KMS-11 (cell line): ENCODE measurements around the gene LY6G6F.

Experiments used
- H2AFZ ChIP-seq: fragments of 200-600 bp; sonication (generic); 2 replicates; pipeline ENCODE4 v1.6.1; 2016; ENCODE audit warnings: antibody characterized with exemption, mixed run types, low read depth
- H3K27ac ChIP-seq: fragments of 200-600 bp; sonication (generic); 2 replicates; pipeline ENCODE4 v1.6.1; 2016; ENCODE audit warnings: mild to moderate bottlenecking, mixed run types
- H3K27me3 ChIP-seq: fragments of 200-600 bp; sonication (generic); 2 replicates; pipeline ENCODE4 v1.6.1; 2017; ENCODE audit warnings: mild to moderate bottlenecking, low read depth, mixed run types, moderate library complexity; ENCODE audit not compliant: insufficient read depth
- H3K36me3 ChIP-seq: fragments of 200-600 bp; sonication (generic); 2 replicates; pipeline ENCODE4 v1.6.1; 2017; ENCODE audit warnings: mild to moderate bottlenecking, mixed run types; ENCODE audit not compliant: insufficient read depth
- H3K4me1 ChIP-seq: fragments of 200-600 bp; sonication (generic); 2 replicates; pipeline ENCODE4 v1.6.1; 2016; ENCODE audit warnings: mild to moderate bottlenecking, low read depth, mixed run types; ENCODE audit not compliant: poor library complexity, severe bottlenecking
- H3K4me2 ChIP-seq: fragments of 200-600 bp; sonication (generic); 2 replicates; pipeline ENCODE4 v1.7.0; 2016; ENCODE audit warnings: mild to moderate bottlenecking, mixed run types
- H3K4me3 ChIP-seq: fragments of 200-600 bp; sonication (generic); IDR thresholded peaks from 2 replicates; pipeline ENCODE4 v1.6.1; 2017; ENCODE audit warnings: low read depth, low read length, mixed read lengths; ENCODE audit not compliant: insufficient read depth
- H3K79me2 ChIP-seq: fragments of 200-600 bp; sonication (generic); 2 replicates; pipeline ENCODE4 v1.6.1; 2016; ENCODE audit warnings: low read depth, mixed run types; ENCODE audit not compliant: insufficient read depth
- H3K9ac ChIP-seq: fragments of 200-600 bp; sonication (generic); 2 replicates; pipeline ENCODE4 v1.6.1; 2016; ENCODE audit warnings: mild to moderate bottlenecking, mixed run types
- H4K20me1 ChIP-seq: fragments of 200-600 bp; sonication (generic); 2 replicates; pipeline ENCODE4 v1.6.1; 2016; ENCODE audit warnings: mild to moderate bottlenecking, mixed run types; ENCODE audit not compliant: insufficient read depth
- CTCF ChIP-seq: fragments of 200-600 bp; sonication (generic); conservative IDR thresholded peaks from 2 replicates; pipeline ENCODE4 v1.6.1; 2017; ENCODE audit warnings: low read depth, mild to moderate bottlenecking, antibody characterized with exemption, low read length, moderate library complexity, mixed read lengths

LY6G6F gene, protein sequence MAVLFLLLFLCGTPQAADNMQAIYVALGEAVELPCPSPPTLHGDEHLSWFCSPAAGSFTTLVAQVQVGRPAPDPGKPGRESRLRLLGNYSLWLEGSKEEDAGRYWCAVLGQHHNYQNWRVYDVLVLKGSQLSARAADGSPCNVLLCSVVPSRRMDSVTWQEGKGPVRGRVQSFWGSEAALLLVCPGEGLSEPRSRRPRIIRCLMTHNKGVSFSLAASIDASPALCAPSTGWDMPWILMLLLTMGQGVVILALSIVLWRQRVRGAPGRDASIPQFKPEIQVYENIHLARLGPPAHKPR

DNA sequence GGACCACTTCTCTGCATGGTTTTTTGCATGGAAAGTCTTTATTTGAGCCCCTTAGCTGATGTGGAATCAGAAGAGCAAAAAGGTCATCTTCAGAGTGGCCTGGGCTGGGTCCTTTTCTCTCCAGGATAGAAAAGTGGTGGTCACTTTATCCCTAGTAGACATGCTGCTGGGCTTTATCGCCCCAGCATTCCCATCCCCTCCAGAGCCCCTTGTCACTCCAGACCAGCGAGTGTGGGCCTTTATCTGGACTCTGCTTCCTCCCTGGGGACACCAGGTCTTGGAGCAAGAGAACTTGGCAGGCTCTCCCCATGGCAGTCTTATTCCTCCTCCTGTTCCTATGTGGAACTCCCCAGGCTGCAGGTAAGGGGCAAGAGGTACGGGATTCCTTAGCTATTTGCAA lies at the start of gene LY6G6F:
Gene LY6G6F (plus strand): TSS at position 268 of the 400 bp plus-strand sequence. CDS start 41 bp downstream, at position 309.
- Histone ChIP-seq H4K20me1 (no peaks in the 10 kb centered on the region), H3K27me3 (0 out of 2 replicates have a peak, but pooled peaks cover 2% of the 10 kb centered on the region), H3K36me3 (no peaks in the 10 kb centered on the region), H3K27ac (no peak within 1 kb of the TSS), H3K4me2 (no peak within 1 kb of the TSS), H3K9ac (no peak within 1 kb of the TSS), H3K79me2 (0 out of 2 replicates have a peak, but pooled peaks cover 11% of the 10 kb centered on the region), H3K4me1 (peaks cover 17% of the 10 kb centered on the region), H3K4me3 (no peak within 1 kb of the TSS), H2AFZ (no peak within 1 kb of the TSS)
- TF ChIP-seq CTCF: no peak

DNA sequence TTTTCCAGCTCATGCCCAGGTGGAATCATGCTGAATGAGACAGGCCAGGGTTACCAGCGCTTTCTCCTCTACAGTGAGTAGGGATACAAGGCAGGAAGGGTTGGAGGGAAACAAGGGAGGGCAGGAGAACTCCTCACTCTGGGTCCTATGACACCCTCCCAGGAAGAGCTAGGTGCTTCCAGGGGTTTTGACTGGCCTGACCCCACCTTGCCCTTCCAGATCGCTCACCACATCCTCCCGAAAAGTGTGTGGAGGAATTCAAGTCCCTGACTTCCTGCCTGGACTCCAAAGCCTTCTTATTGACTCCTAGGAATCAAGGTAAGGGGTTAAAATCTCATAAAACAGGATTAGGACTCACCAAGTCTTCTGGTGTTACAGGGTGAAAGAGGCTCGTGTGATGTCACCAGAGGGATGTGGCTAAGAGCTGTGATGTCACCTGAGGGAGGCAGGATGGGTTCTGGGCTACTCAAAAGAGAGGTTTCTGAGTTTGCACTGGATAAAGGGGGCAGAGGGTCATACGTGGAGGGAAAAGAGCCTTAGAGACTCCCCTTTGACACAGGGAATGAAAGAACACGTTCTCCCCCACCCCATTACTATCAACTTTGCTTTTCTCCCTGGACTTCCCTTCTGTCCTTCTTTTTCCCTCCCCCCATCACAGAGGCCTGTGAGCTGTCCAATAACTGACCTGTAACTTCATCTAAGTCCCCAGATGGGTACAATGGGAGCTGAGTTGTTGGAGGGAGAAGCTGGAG lies 49.1 kb upstream of the LY6G6F start:
- H3K27me3 ChIP-seq: no peaks in the 10 kb centered on the region
- no peaks in the 10 kb centered on the region for H3K36me3 ChIP-seq
- no peak overlapping the region for H3K4me3 ChIP-seq
- H4K20me1 ChIP-seq: no peaks in the 10 kb centered on the region
- H3K4me2 ChIP-seq: no peak overlapping the region
- no peak overlapping the region for H2AFZ ChIP-seq
- H3K4me1 ChIP-seq: peaks cover 35% of the 10 kb centered on the region
- peaks cover 16% of the 10 kb centered on the region for H3K79me2 ChIP-seq
- H3K27ac ChIP-seq: no peak overlapping the region
- no peak overlapping the region for H3K9ac ChIP-seq
- TF ChIP-seq CTCF: no peak

GRCh38 chr6:31658158-31658688 lies 48.4 kb upstream of the LY6G6F start:
- Histone ChIP-seq H3K4me3 (no peak overlapping the region), H3K4me1 (peaks cover 38% of the 10 kb centered on the region), H3K27ac (no peak overlapping the region), H2AFZ (no peak overlapping the region), H3K9ac (no peak overlapping the region), H3K4me2 (no peak overlapping the region), H4K20me1 (no peaks in the 10 kb centered on the region), H3K36me3 (no peaks in the 10 kb centered on the region), H3K79me2 (peaks cover 18% of the 10 kb centered on the region), H3K27me3 (no peaks in the 10 kb centered on the region)
- no peak for TF ChIP-seq CTCF

DNA sequence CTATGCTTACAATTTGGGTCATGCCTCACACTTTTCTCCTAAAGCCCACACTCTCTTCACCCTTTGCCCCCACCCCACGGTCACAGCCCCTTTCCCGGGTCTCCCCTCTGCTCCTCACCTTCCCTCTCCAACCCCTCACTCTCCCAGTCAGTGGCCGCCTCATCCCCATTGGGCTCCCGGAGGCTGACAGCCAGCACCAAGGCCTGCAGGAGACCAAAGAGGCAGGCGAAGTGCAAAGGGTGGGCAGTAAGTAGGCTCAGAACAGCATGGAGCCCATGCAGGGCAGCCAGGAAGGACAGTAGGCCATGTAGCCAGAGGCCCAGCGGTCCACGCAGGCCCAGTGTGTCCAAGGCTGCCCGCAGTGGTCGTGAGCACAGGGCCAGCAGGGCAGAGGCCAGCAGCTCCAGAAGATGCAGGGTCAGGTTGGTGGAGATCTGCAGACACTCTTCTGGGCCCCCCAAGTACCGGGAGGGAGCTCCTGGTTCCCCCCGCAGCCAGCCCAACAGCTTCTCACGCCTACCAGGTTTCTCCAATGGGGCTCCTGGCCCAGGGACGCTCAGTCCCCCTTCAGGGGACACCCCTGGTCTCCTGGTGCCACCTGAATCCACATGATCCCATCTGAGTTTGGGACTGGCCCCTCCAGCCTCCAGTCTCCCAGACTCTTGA lies 47.5 kb upstream of the LY6G6F start:
- Histone ChIP-seq H2AFZ (no peak overlapping the region), H3K4me1 (peaks cover 43% of the 10 kb centered on the region), H3K9ac (no peak overlapping the region), H4K20me1 (no peaks in the 10 kb centered on the region), H3K27ac (no peak overlapping the region), H3K4me2 (peak overlapping the region; percentile 87; the same call in 1 of the 2 replicates), H3K36me3 (no peaks in the 10 kb centered on the region), H3K79me2 (peaks cover 27% of the 10 kb centered on the region), H3K27me3 (no peaks in the 10 kb centered on the region), H3K4me3 (no peak overlapping the region)
- TF ChIP-seq CTCF: no peak
